ENCODE measurements around the gene SNN.

SNN gene

GRCh38 chr16:11667824-11668622, at the start of gene SNN:
Gene SNN, plus strand, starts transcription at chr16:11668455. Its CDS starts 7,605 bp downstream, at chr16:11676060.
- DNase-seq: peak; percentile 90

DNA sequence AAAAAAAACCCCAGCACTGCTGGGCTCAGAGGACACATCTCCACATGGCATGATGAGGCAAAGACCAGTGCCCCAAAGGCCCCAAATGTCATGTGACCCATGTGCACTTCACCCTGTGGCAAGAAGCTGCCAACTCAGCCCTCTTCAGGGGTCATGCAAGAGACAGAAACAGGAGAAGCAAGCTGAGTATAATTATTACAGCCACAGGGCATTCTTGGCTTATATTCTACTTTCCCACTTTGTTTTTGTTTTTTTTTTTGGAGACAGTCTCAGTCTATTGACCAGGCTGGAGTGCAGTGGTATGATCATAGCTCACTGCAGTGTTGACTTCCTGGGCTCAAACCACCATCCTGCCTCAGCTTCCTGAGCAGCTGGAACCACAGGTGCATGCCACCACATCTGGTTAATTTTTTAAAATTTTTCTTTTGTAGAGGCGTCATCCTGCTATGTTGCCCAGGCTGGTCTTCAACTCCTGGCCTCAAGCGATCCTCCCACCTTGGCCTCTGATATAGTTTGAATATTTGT, 48.9 kb upstream of the SNN start:
- DNase-seq: no peak

GRCh38 chr16:11620243-11621003, 47.8 kb upstream of the SNN start:
- no peak for DNase-seq

GRCh38 chr16:11621539-11621919, 46.7 kb upstream of the SNN start:
- DNase-seq: peak; percentile 61

- peak; percentile 73 for DNase-seq
Measured at GRCh38 chr16:11621920-11622651, 46.2 kb upstream of the SNN start.

DNA sequence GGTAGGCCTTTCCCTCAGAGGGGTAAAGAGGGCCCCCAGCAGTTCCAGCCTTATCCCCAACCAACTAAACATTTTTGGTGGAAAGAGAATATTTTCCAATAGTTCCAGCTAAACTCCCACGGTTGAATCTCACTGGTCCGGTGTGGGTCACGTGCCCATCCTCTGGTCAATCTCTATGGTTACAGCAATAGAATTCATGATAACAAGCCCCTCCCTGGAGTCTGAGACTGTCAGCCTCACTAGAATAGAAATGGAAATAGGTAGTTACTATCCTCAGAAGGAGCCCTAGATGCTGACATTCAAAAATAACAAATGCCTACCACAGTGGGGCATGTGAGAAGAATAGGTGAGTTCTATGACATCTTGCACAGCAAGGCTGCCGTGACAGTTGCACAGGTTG, 44.0 kb upstream of the SNN start:
- DNase-seq: no peak

DNA sequence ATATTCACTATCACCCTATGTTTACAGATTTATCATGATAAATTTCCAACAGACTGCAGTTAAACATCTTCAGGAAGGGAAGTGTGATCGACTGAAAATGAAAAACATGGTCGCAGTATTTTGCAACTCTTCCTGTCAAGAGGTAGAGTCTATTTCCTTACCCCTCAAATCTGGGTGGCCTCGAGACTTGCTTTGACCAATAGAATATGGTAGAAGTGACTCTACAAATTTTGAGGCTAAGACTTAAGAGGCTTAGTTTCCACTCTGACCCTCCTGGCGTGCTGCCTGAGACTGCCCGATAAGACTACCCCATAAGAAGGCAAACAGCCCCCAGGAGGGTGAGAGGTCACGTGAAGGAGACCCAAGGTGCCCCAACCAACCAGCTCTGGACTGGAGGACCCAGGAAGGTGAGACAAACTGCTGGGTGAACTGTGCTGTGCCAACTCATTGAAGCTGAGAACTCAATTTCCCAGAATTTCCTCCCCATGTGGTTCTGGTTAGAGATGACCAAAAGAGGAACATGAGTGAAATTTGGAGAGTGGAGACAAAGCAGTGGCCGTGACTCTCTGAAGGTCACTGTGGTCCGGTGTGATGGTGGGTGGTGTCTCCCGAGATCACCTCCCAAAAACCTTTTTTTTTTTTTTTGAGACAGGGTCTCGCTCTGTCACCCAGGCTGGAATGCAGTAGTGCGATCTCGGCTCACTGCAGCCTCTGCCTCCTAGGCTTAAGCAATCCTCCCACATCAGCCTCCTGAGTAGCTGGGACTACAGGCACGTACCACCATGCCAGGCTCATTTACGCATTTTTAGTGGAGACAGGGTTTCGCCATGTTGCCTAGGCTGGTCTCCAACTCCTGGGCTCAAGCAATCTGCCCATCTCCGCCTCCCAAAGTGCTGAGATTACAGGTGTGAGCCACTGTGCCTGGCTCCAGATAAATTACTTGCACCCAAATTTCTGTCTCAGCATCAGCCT, 43.3 kb upstream of the SNN start:
- no peak for DNase-seq

DNA sequence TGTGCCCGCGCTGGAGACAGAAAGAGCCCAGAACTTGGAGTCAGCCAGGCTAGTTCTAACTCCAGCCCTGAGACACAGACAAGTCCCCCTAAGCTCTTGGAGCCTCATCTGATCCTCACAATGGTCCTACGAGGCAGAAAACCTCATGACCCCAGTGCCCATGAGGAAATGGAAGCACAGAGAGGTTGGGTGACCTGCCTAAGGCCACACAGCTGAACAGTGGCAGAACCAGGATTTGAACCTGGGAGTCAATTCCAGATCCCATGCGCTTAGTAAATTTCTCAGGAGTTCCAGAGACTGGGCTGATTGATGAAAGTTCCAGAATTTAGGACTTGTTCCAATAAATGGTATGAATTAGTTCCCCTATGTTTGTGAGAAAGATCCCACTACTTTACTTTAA, 42.5 kb upstream of the SNN start:
- no peak for DNase-seq

GRCh38 chr16:11626657-11627291, 41.5 kb upstream of the SNN start:
- no peak for DNase-seq

- DNase-seq: no peak
Measured at GRCh38 chr16:11627292-11627663, 41.0 kb upstream of the SNN start.

DNA sequence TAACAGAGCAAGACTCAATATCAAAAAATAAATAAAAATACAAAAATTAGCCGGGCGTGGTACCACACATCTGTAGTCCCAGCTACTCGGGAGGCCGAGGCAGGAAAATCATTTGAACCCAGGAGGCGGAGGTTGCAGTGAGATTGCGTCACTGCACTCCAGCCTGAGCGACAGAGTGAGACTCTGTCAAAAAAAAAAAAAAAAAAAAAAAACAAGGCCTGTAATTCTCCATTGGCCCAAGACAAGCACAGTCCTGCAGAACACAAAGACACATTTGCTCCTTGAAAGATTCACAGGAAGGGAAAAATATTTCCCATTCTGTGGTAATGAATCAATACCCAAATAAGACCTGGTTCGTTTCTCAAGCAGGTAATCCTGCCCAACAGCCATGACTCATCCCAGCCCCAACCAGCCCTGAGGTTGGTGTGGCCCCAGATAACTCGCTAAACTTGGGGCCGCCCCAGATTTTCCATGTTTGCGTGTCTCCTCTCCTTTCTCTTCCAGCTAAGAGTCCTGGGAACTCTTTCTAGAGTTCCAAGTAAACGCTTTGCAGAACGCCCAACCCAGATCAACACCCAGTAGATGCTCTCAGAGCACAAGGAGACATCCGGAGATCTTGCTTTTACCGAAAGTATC, 40.3 kb upstream of the SNN start:
- DNase-seq: no peak

GRCh38 chr16:11629071-11630030, 38.9 kb upstream of the SNN start:
- DNase-seq: no peak

GRCh38 chr16:11630046-11630767, 38.0 kb upstream of the SNN start:
- no peak for DNase-seq

- DNase-seq: no peak
Measured at GRCh38 chr16:11630768-11631056, 37.5 kb upstream of the SNN start.

DNA sequence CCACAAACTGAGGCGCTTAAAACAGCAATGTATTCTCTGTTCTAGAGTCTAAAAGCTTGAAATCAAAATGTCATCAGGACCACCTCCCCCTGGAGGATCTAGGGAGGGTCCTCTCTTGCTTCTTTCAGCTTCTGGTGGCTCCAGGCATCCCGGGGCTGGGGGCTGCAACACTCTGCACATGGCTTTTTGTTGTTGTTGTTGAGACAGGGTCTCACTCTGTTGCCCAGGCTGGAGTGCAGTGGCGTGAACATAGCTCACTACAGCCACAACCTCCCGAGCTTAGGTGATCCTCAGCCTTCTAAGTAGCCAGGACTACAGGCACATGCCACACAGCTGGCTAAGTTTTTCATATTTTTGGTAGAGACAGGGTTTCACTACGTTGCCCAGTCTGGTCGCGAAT, 37.0 kb upstream of the SNN start:
- no peak for DNase-seq

- no peak for DNase-seq
Measured at GRCh38 chr16:11632455-11632939, 35.8 kb upstream of the SNN start.

DNA sequence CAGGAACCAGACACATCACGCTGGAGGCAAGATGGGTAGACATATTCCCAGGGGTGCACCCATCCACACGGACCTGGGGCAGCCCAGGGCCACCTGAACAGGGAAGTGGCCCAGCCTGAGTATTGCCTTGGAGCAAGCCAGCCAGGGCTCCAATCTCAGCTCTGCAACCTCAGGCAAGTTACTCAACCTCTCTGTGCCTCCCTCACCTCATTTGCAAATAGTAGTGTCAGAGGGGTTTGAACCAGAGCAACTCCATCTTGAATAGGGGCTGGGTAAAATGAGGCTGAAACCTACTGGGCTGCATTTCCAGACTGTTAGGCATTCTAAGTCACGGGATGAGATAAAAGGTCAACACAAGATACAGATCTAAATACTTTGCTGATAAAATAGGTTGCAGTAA, 35.1 kb upstream of the SNN start:
- DNase-seq: no peak

GRCh38 chr16:11634312-11634711, 33.9 kb upstream of the SNN start:
- no peak for DNase-seq

GRCh38 chr16:11635113-11635652, 33.1 kb upstream of the SNN start:
- no peak for DNase-seq

Measured in activated CD8-positive, alpha-beta memory T cell treated with anti-CD3 and anti-CD28 coated beads, Interleukin-2, amount 50 U/mL, for 48 hours (primary cell).